ENCODE measurements around the gene SFT2D1. TPM values are rescaled to one million over a fixed set of nuclear protein-coding genes. Genes with fewer than 3 reads are reported as not detected.

SFT2D1 gene
- total RNA-seq, 1 donor from 2014 or later, result 49.5 TPM

GRCh38 chr6:166335378-166336302 is 6.7 kb downstream of the SFT2D1 start:
- H3K36me3 Mint-ChIP-seq (ENCODE audit: low read depth), result peaks cover 21% of the 10 kb centered on the region
- H3K4me3 Mint-ChIP-seq, result peak overlapping the region; percentile 61
- DNase-seq, result no peak
- no peak for TF ChIP-seq CTCF (IDR thresholded peaks at IDR 0.05)
- intact Hi-C loops (cut with micrococcal nuclease), result no loop called here
- peaks cover 5% of the 10 kb centered on the region for H3K4me1 Mint-ChIP-seq
- no peaks in the 10 kb centered on the region for H3K27me3 Mint-ChIP-seq
- H3K27ac Mint-ChIP-seq, result peak overlapping the region; percentile 79
- CTCF ChIA-PET, result interaction anchor here (0.9 to 2.8 kb wide), 4 partner anchors 22 to 60 kb away, joined by 3 to 7 read pairs (median 5); no protein-coding TSS in a partner anchor
- POLR2A ChIA-PET, result interaction anchor here (0.6 to 1.3 kb wide), 3 partner anchors 22 to 291 kb away, joined by 3 to 7 read pairs (median 3); no protein-coding TSS in a partner anchor
- peak; percentile 66 for ATAC-seq (ENCODE audit: low read depth)
- H3K9me3 Mint-ChIP-seq, result no peaks in the 10 kb centered on the region

GRCh38 chr6:166334878-166335277 is 7.5 kb downstream of the SFT2D1 start:
- no peak for DNase-seq
- intact Hi-C loops (cut with micrococcal nuclease), result no loop called here
- peaks cover 7% of the 10 kb centered on the region for H3K4me1 Mint-ChIP-seq
- ChIA-PET POLR2A (no interaction called here), CTCF (interaction anchor here (0.9 to 2.8 kb wide), 2 partner anchors 22 to 46 kb away, joined by 3 to 7 read pairs; no protein-coding TSS in a partner anchor)
- H3K27ac Mint-ChIP-seq, result peak overlapping the region; percentile 79
- H3K9me3 Mint-ChIP-seq, result no peaks in the 10 kb centered on the region
- no peak for TF ChIP-seq CTCF (IDR thresholded peaks at IDR 0.05)
- ATAC-seq (ENCODE audit: low read depth), result no peak
- no peaks in the 10 kb centered on the region for H3K27me3 Mint-ChIP-seq
- peak overlapping the region; percentile 29 for H3K4me3 Mint-ChIP-seq
- H3K36me3 Mint-ChIP-seq (ENCODE audit: low read depth), result peaks cover 23% of the 10 kb centered on the region

GRCh38 chr6:166333172-166333995 is 9.0 kb downstream of the SFT2D1 start:
- intact Hi-C loops (cut with micrococcal nuclease), result loop anchor here (1.0 kb wide), 1 partner anchor 8 kb away; no protein-coding TSS in a partner anchor
- Mint-ChIP-seq H3K36me3 (ENCODE audit: low read depth) (peaks cover 35% of the 10 kb centered on the region), H3K4me3 (peak overlapping the region; percentile 42), H3K27ac (peak overlapping the region; percentile 70), H3K27me3 (no peaks in the 10 kb centered on the region), H3K4me1 (peaks cover 11% of the 10 kb centered on the region), H3K9me3 (no peaks in the 10 kb centered on the region)
- POLR2A ChIA-PET, result interaction anchor here (1.4 kb wide), 1 partner anchor 9 kb away, joined by 11 read pairs; the partner anchor contains the start of gene SFT2D1
- DNase-seq (no peak), ATAC-seq (ENCODE audit: low read depth) (peak; percentile 64)
- TF ChIP-seq CTCF (IDR thresholded peaks at IDR 0.05), result no peak
- CTCF ChIA-PET, result interaction anchor here (1.0 to 2.8 kb wide), 2 partner anchors 10 to 48 kb away, joined by 3 to 7 read pairs; no protein-coding TSS in a partner anchor

GRCh38 chr6:166331503-166332415 is 10.6 kb downstream of the SFT2D1 start:
- ChIA-PET POLR2A (no interaction called here), CTCF (no interaction called here)
- no peak overlapping the region for H3K4me3 Mint-ChIP-seq
- no peaks in the 10 kb centered on the region for H3K27me3 Mint-ChIP-seq
- TF ChIP-seq CTCF (IDR thresholded peaks at IDR 0.05), result no peak
- intact Hi-C loops (cut with micrococcal nuclease), result no loop called here
- H3K36me3 Mint-ChIP-seq (ENCODE audit: low read depth), result peaks cover 46% of the 10 kb centered on the region
- peaks cover 11% of the 10 kb centered on the region for H3K4me1 Mint-ChIP-seq
- ATAC-seq (ENCODE audit: low read depth), result no peak
- H3K9me3 Mint-ChIP-seq, result no peaks in the 10 kb centered on the region
- H3K27ac Mint-ChIP-seq, result no peak overlapping the region
- DNase-seq, result no peak

Measured in activated B cell treated with CpG ODN at 0.5 μM for 24 hours (primary cell).